HG03575 (cell line): Measurements from ENCODE around the gene SCN3A.

Experiments used
- ATAC-seq: cut with Tn5 transposase; IDR thresholded peaks from one replicate; pipeline ENCODE4 v1.9.1; 2021; ENCODE audit not compliant: unreplicated experiment, insufficient number of reproducible peaks, low FRiP score; ENCODE audit errors: extremely low read depth

SCN3A gene

DNA sequence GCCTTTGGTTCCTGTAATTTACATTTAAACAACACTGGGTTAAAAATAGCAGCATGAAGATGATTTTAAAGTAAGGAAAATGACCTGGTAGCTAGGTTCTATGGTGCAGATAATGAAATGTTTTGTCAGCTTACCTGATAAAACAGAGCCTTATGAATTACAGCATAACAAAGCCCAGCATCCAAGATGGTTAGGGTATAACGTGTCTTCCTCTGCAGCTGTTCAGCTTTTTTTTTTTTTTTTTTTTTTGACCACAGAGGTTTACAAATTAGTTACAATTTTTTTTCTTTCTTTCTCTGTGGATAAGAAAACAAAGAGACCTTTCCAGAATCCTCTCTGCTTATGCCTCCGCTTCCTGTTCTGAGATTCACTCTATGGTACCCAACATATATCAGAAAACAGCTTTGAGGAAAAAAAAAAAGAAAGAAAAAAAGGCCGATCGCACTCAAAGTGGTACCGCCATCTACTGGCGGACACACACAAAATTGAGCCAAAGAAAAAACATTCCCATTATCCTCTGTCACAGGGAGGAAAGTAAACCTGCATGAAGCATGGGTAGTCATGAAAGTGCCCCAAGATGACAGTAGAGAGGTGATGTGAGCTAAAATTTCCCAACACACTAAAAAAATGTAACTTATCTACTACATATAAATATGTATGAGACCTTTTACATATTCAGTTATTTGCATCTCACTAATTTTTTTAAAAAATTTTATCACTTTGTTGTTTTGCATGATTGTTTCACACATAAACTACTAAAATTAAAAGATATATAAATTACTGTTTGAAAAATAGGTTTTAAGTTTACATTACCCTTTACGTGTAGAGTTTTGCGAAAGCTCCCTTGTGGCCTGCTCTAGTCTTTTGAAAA, at the start of gene SCN3A:
Gene SCN3A, minus strand, starts transcription at position 362 of the 871 bp plus-strand sequence. CDS start 27,656 bp downstream, outside the sequence.
- peak; percentile 50 for ATAC-seq

DNA sequence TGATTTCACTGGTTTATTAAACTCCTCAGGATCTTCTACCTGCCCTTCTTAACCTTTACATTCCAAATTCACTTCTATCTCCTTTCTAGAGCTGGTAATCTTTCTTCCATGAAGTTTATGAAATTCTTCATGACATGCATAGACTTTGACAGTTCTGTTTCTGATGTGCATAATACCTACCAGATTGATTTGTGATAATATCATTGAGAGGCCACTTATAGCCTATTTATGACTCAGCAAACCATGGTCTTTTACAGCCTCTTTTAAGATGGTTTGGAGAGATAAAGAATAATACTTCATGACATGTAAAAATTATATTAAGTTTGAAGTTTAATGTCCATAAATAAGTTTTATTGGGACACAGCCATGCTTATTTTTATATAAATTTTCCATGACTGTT, 49.3 kb upstream of the SCN3A start:
- ATAC-seq, result no peak

DNA sequence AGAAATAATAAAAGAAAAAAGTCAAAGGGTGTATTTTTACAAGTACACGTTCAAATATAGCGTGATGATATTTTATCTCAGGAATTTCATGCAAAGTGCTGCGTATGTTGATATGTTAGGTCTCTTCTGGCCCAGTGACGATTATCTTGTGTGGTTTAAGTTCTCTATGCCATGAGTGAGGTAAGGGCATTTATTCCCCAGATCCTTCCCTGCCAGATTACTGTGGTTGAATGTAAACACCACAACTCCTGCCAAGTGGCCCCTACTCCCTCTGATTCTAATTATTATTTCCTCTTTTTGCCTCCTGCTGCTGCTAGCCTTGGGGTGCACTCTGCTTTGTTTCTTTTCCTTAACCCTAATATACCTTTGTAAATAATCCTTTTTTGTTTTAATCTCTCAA, 47.5 kb upstream of the SCN3A start:
- no peak for ATAC-seq

- no peak for ATAC-seq
Observed at GRCh38 chr2:165248238-165248637, 44.4 kb upstream of the SCN3A start.

- ATAC-seq, result no peak
Observed at GRCh38 chr2:165245081-165245793, 41.4 kb upstream of the SCN3A start.

DNA sequence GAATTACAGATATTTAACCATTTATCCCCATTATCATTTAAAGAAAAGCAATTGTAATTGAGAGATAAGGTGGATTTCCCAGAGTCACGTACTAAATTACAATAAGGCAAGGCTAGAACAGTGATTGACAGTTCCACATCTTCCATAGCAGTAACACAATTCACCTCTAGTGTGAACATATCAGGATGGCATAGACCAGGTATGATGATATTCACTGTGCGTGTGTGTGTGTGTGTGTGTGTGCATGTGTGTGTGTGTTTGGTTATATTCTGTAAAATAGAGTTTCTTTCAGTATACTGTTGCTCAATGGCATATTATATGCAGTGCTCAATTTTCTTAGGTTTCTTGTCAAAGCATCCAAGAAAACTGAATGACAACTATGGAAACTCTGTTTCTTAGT, 37.1 kb upstream of the SCN3A start:
- no peak for ATAC-seq

GRCh38 chr2:165239856-165240515, 36.1 kb upstream of the SCN3A start:
- ATAC-seq, result no peak

GRCh38 chr2:165239230-165239629, 35.4 kb upstream of the SCN3A start, which contains the start of gene SCN2A:
Gene SCN2A (plus strand): TSS chr2:165239414. CDS start chr2:165295824, 56,410 bp downstream.
- ATAC-seq, result no peak

GRCh38 chr2:165238295-165238694, 34.4 kb upstream of the SCN3A start:
- ATAC-seq, result no peak

DNA sequence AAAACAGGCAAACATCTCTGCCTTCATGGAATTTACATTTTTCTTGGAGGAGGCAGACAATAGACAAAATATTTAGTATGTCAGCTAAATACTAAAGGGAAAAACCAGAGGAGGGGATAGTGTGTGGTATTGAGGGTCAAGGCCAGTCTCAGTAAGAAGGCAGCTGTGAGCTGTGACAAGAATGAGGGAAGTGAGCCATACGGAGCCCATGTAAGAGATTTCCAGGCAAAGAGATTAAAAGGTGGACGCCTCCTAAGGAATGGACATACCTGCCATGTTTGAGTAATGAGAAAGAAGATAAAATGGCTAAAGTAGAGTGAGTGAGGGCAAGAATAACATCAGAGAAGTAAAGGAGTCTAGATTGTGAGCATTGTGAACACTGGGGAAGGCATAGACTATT, 33.2 kb upstream of the SCN3A start:
- ATAC-seq, result no peak

DNA sequence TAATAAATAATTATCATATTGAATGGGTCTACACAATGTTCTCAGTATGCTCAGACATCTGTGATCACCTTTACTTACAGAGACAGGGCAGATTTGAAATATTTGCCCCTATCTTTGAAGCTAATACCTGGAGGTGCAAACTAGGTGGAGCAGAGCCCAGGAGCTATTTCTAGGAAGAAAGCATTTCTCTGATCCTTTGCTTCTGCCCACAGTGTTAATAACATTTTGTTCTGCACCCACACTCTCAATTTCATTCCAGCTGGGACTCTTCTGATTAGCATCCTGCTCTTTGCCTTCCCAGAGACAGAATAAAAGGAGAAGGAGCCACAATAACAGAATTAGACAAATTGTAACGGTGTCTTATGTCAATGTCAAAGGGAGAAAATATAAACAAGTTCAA, 23.7 kb upstream of the SCN3A start:
- ATAC-seq, result no peak

GRCh38 chr2:165224941-165225340, 21.1 kb upstream of the SCN3A start:
- ATAC-seq, result no peak

DNA sequence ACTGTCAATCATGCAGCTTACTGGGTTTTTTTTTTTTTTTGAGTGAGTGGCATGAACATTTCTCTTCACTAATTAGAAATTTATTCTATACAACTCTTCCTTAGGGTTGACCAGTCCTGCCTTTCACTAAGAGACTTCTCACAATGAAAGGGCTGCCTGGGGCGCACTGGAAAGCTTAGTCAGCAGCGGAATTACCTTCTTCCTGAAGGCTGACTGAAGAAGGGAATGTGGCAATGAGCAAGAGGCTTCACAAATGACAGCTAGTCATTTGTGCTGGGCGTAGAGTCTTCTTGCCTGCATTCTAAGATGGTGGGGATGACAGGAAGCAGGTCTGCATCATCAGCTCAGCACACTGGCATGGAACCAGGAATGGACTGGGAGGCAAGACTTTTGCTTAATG, 15.6 kb upstream of the SCN3A start:
- no peak for ATAC-seq

- no peak for ATAC-seq
Observed at GRCh38 chr2:165214093-165214492, 10.2 kb upstream of the SCN3A start.

DNA sequence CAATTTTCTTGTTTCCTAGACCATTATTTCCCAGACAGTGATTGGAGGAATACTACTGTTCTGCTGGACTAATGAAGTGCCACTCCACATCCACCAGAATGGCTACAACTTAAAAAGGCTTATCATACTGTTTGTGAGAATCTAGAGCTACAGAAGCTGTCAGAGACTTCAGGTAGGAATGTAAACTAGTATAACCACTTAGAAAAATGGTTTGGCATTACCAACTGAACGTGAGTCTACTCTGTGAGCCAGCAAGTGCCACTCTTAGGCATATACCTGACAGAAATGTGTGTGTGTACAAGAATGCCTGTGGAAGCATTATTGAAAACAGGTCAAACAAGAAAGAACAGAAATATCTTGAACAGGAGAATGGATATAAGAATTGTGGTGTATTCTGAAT, 4.2 kb upstream of the SCN3A start:
- no peak for ATAC-seq

GRCh38 chr2:165205865-165206264, 2.0 kb upstream of the SCN3A start:
- no peak for ATAC-seq

- ATAC-seq, result no peak
Observed at GRCh38 chr2:165202239-165202638, 1.6 kb downstream of the SCN3A start.

GRCh38 chr2:165198181-165198580, 5.7 kb downstream of the SCN3A start:
- ATAC-seq, result no peak

- ATAC-seq, result no peak
Observed at GRCh38 chr2:165197346-165197745, 6.5 kb downstream of the SCN3A start.

DNA sequence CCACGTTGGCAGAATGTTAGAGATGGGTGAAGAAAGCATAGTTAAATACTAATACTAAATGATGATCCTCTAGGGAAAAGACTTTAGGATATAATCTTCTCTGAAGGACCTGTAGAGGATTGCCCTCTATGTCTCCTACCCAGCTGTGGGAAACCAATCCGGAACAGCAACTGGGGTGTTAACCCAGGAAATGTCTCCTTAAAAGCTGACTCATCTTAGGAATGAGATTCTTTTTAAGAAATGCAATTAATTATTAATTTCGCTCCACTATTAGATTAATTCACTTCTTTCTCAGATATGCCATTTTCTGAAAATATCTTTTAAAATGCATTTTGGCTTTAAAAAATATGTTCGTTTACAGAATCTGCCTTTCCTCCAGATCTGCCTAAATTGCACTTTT, 7.4 kb downstream of the SCN3A start:
- ATAC-seq, result no peak
